Ovary (tissue), 3 donors: ENCODE results near the gene LENEP.

Experiments used
- EP300 ChIP-seq: sonication (generic); formaldehyde crosslinking; IDR thresholded peaks from one replicate; pipeline ENCODE4 v1.6.1; 2017; ENCODE audit warnings: antibody characterized with exemption
- POLR2A ChIP-seq: fragments of 450-650 bp; IDR thresholded peaks from one replicate; pipeline ENCODE4 v1.6.1; 2017; ENCODE audit warnings: antibody characterized with exemption, mild to moderate bottlenecking, moderate library complexity
- TF ChIP-seq, protein P1 (sequence below), 3 donors: fragments of 450-650 bp in 2 of 3; fragments of 200-600 bp in 1 of 3; IDR thresholded peaks; one replicate each; pipeline versions ENCODE4 v1.5.1 to v1.8.0; 2016 to 2022; ENCODE audit warnings: antibody characterized with exemption in 3 of 3, mild to moderate bottlenecking in 1 of 3
- donor health status: DM: no; HTN: no; CAD: no.

DNA sequence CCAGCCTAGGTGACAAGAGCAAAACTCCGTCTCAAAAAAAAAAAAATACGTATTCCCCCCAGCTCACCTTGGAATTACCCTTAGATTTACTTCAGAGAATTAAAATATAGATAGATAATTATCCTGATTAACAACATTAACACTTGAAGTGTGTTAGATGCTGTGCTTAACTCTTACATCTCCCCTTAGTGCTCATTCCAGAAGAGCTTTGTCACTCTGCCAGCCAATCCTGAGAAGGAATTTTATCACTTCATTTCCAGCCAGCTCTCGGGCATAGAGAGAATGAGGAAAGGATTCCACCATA lies 21.2 kb upstream of the LENEP start:
- TF ChIP-seq, protein P1, sequence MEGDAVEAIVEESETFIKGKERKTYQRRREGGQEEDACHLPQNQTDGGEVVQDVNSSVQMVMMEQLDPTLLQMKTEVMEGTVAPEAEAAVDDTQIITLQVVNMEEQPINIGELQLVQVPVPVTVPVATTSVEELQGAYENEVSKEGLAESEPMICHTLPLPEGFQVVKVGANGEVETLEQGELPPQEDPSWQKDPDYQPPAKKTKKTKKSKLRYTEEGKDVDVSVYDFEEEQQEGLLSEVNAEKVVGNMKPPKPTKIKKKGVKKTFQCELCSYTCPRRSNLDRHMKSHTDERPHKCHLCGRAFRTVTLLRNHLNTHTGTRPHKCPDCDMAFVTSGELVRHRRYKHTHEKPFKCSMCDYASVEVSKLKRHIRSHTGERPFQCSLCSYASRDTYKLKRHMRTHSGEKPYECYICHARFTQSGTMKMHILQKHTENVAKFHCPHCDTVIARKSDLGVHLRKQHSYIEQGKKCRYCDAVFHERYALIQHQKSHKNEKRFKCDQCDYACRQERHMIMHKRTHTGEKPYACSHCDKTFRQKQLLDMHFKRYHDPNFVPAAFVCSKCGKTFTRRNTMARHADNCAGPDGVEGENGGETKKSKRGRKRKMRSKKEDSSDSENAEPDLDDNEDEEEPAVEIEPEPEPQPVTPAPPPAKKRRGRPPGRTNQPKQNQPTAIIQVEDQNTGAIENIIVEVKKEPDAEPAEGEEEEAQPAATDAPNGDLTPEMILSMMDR (IDR thresholded peaks at IDR 0.05): no peak
- TF ChIP-seq POLR2A (no peak), EP300 (no peak)
